Muscle of leg (tissue), 11 donors: ENCODE results near the gene SLBP. TPM values are rescaled to one million over a fixed set of nuclear protein-coding genes. Genes with fewer than 3 reads are reported as not detected.
A peak's percentile ranks its signal among the peaks of the same experiment; 100 is the strongest.

Experiments used
- DNase-seq: peaks from one replicate; pipeline ENCODE4 v3.0.0; 2013
- H3K27ac ChIP-seq: one replicate; pipeline ENCODE4 v1.5.1; 2013; ENCODE audit warnings: mild to moderate bottlenecking, low read length, control low read depth
- H3K27me3 ChIP-seq: one replicate; pipeline ENCODE4 v1.6.1; 2013; ENCODE audit warnings: low read length; ENCODE audit not compliant: control insufficient read depth, insufficient read depth
- H3K36me3 ChIP-seq: one replicate; pipeline ENCODE4 v1.6.1; 2013; ENCODE audit warnings: low read length; ENCODE audit not compliant: control insufficient read depth, insufficient read depth
- H3K4me1 ChIP-seq: one replicate; pipeline ENCODE4 v1.6.1; 2013; ENCODE audit warnings: low read length; ENCODE audit not compliant: control insufficient read depth, insufficient read depth
- H3K4me3 ChIP-seq: one replicate; pipeline ENCODE4 v1.5.1; 2013; ENCODE audit warnings: low read length, control low read depth
- H3K9me3 ChIP-seq: replicated peaks from 2 replicates; pipeline ENCODE4 v1.6.1; 2013; ENCODE audit warnings: low read depth, low read length; ENCODE audit not compliant: control insufficient read depth
- WGBS: methylation state at CpG from one replicate; pipeline ENCODE4 v1.1.5; 2013; ENCODE audit warnings: missing lambda C conversion rate; ENCODE audit not compliant: insufficient coverage; 5-methylcytosine and 5-hydroxymethylcytosine counted together
- polyA plus RNA-seq, 8 donors: library from polyadenylated mRNA; unstranded; fragments of 120-200 nt; gene quantifications; one replicate each; pipeline versions ENCODE4 v1.2.1 to v1.2.3, GENCODE V29; 2013; ENCODE audit warnings: inconsistent platforms in 1 of 8, low replicate concordance in 1 of 8; ENCODE audit not compliant: insufficient read length in 8 of 8, insufficient read depth in 1 of 8
- total RNA-seq: library from RNA; stranded (reverse); fragments of 120-200 nt; gene quantifications from one replicate; pipeline ENCODE4 v1.2.4, GENCODE V29; 2013

Gene SLBP
- total and polyA plus RNA-seq, 9 donors, result 36.9 to 48.8 (median 42.6) TPM

DNA sequence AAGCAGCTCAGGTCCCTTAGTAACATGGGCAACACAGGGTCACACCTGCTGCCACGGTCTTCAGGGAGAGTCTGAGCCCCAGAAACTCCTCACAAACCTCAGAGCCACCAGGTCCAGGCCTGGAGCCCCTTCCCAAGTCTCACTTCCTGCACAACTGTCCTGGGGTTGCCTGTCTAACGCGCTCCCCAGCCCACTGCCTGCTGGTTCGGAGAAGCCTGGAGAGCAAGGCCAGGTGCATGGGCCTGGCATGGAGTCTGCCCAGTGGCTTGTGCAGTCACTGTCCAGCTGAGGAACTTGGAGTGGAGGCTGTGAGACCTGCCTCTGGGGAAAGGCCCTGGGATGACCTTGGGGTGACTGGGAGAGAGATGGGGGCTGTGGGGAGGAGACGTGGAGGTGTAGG lies 56.0 kb downstream of the SLBP start:
- no peak for DNase-seq
- H3K4me1 ChIP-seq, result no peaks in the 10 kb centered on the region
- H3K27ac ChIP-seq, result no peak overlapping the region
- H3K36me3 ChIP-seq, result no peaks in the 10 kb centered on the region
- H3K9me3 ChIP-seq, result no peaks in the 10 kb centered on the region
- no peak overlapping the region for H3K4me3 ChIP-seq
- no peaks in the 10 kb centered on the region for H3K27me3 ChIP-seq
- 68% methylated on average over 2 of the region's 5 CpGs for WGBS

DNA sequence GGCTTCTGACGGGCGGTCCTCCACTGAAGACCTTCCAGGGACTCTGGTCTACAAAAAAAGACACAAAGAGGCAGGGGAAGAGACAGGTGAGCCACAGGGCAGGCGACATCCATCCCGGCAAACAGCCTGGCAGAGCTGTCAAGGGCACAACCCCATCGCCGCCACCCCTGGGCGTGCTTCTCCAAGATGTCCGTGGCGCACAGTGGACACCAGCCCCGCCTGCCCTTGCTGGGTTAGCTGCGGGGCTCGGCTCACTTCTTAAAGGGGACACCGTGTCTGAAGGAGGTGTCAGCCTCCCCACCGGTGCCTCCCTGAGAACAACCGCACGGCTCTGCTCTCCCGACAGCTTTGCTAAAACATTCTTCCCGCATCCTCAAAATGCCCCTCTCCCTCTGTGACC lies 56.4 kb downstream of the SLBP start:
- Histone ChIP-seq H3K27me3 (no peaks in the 10 kb centered on the region), H3K36me3 (no peaks in the 10 kb centered on the region), H3K4me1 (no peaks in the 10 kb centered on the region), H3K9me3 (no peaks in the 10 kb centered on the region), H3K27ac (no peak overlapping the region), H3K4me3 (no peak overlapping the region)
- 75% methylated on average over 18 of the region's 18 CpGs for WGBS
- no peak for DNase-seq

DNA sequence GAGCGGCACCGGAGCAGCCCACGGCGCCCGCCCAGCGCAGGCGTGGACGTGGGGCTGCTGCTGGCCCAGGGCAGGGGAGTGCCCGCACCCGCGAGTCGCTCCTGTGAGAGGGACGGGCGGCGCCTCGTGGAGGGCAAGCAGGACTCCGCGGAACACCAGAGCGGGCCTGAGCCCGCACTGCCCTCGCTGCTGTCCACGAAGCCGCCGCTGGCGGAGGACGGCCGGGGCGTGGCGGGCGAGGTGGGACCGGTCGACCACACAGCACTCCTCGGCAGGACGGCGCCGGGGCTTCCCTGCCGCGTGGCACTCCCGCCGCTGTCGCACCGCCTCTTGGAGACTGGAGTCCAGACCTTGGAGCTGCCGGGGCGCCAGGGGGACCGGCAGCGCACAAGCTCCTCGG lies 57.0 kb downstream of the SLBP start:
- Histone ChIP-seq H3K36me3 (no peaks in the 10 kb centered on the region), H3K27me3 (no peaks in the 10 kb centered on the region), H3K9me3 (no peaks in the 10 kb centered on the region), H3K4me3 (no peak overlapping the region), H3K27ac (no peak overlapping the region), H3K4me1 (no peaks in the 10 kb centered on the region)
- no peak for DNase-seq
- WGBS, result 96% methylated on average over 47 of the region's 47 CpGs

DNA sequence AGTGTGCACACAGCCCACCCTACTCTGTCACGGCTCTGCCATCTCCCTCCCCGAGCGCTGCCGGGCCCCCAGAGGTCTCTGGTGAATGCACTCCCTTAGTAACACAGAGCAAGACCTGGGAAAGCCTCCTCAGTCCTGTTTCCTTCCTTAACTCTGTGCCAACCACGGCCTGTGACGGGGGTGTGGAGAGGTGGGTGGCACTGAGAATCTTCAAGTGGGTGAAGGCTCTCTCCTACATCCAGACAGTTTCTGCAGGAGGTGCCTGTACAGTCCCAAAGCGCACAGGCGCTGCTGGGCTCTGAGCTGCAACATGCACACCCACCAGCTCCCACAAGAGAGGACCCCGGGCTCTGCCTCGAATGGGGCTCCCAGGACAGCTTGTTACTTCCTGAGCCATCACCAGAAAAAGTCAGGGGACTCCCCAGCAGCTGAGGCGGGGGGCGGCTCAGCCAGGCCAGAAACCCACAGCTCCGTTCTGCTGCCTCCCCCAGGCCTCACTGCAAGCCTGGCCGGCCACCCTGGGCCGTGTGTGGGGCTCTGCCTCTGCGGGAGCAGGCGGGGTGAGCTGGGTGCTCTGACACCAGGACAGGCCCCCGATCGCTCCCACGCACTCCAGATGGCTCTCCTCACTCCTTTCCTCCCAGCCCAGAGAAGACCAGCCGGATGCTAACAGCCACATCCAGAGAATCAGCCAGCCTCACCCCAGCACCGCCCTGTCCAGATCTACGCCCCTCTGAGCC lies 57.7 kb downstream of the SLBP start:
- H3K4me3 ChIP-seq, result no peak overlapping the region
- WGBS, result 78% methylated on average over 15 of the region's 23 CpGs
- DNase-seq, result no peak

DNA sequence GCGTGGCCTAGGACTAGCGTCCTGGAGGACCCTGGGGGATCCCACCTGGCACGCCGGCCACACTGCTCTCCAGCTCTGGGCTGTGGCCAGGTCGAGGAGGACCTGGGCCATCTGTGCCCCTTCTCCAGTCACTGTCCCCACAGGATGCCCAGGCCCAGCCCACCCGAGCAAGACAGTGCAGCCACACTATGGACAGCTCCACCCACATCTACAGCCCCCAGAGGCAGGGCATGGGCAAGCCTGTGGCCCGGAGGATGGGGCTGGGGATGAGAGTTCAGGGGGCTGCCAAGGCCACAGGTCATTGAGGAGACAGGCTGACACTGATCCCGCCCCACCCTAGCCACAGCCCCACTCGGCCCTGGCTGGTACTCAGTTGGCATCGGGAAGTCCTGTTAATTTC lies 58.3 kb downstream of the SLBP start:
- no peaks in the 10 kb centered on the region for H3K27me3 ChIP-seq
- H3K4me3 ChIP-seq, result no peak overlapping the region
- no peaks in the 10 kb centered on the region for H3K4me1 ChIP-seq
- 92% methylated on average over 6 of the region's 10 CpGs for WGBS
- H3K9me3 ChIP-seq, result no peaks in the 10 kb centered on the region
- no peaks in the 10 kb centered on the region for H3K36me3 ChIP-seq
- DNase-seq, result no peak
- no peak overlapping the region for H3K27ac ChIP-seq

More for the DNA sequence above, 57.7 kb downstream of the SLBP start:
- no peaks in the 10 kb centered on the region for H3K36me3 ChIP-seq
- H3K27me3 ChIP-seq, result no peaks in the 10 kb centered on the region
- no peaks in the 10 kb centered on the region for H3K4me1 ChIP-seq
- no peaks in the 10 kb centered on the region for H3K9me3 ChIP-seq
- H3K27ac ChIP-seq, result no peak overlapping the region

DNA sequence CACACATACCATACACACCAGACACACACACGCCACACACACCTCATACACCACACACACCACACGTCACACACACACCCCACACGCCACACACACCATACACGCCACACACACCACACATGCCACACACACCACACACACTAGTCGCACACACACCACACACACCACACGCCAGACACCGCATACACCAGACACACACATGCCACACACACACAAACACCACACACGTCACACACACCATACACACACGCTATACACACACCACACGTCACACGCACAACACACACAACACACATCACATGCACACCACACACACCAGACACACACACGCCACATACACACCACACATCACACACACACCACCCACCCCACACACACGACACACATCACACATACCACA lies 60.0 kb downstream of the SLBP start:
- H3K4me3 ChIP-seq, result no peak overlapping the region
- H3K36me3 ChIP-seq, result no peaks in the 10 kb centered on the region
- H3K9me3 ChIP-seq, result no peaks in the 10 kb centered on the region
- 92% methylated on average over 8 of the region's 13 CpGs for WGBS
- no peak overlapping the region for H3K27ac ChIP-seq
- H3K27me3 ChIP-seq, result no peaks in the 10 kb centered on the region
- no peak for DNase-seq
- H3K4me1 ChIP-seq, result no peaks in the 10 kb centered on the region

DNA sequence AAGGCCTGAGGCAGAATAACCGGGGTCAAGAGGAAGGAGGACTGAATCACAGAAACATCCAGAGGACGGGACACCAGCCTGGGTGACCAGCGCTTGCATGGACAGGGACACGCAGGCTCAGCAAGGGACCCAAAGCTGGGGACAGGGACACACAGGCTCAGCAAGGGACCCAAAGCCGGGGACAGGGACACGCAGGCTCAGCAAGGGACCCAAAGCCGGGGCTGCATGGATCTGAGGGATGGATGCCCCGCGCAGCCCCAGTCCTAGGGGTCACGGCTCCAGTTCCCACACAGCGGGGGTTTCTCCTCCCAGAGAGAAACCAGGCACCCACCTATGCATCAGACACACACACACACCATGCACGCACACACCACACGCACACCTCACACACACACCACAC lies 60.5 kb downstream of the SLBP start:
- WGBS, result 85% methylated on average over 13 of the region's 13 CpGs
- no peak overlapping the region for H3K27ac ChIP-seq
- DNase-seq, result no peak

DNA sequence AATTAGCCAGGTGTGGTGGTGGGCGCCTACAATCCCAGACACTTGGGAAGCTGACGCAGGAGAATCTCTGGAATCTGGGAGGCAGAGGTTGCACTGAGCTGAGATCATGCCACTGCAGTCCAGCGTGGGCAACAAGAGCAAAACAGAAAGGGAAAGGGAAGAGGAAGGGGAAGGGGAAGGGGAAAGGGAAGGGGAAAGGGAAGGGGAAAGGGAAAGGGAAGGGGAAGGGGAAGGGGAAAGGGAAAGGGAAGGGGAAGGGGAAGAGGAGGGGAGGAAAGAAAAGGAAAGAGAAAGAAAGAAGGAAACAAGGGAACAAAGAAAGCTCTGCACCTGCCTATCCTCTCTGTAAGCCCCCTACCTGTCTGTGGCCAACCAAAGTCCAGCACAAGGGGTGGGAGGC lies 63.2 kb downstream of the SLBP start:
- Histone ChIP-seq H3K9me3 (no peaks in the 10 kb centered on the region), H3K4me3 (no peak overlapping the region), H3K27me3 (no peaks in the 10 kb centered on the region), H3K27ac (no peak overlapping the region), H3K36me3 (no peaks in the 10 kb centered on the region), H3K4me1 (peaks cover 25% of the 10 kb centered on the region)
- DNase-seq, result no peak
- 65% methylated on average over 3 of the region's 3 CpGs for WGBS

More for the DNA sequence above, 60.5 kb downstream of the SLBP start:
- no peaks in the 10 kb centered on the region for H3K36me3 ChIP-seq
- no peaks in the 10 kb centered on the region for H3K27me3 ChIP-seq
- no peaks in the 10 kb centered on the region for H3K9me3 ChIP-seq
- H3K4me3 ChIP-seq, result no peak overlapping the region
- H3K4me1 ChIP-seq, result peaks cover under 1% of the 10 kb centered on the region

DNA sequence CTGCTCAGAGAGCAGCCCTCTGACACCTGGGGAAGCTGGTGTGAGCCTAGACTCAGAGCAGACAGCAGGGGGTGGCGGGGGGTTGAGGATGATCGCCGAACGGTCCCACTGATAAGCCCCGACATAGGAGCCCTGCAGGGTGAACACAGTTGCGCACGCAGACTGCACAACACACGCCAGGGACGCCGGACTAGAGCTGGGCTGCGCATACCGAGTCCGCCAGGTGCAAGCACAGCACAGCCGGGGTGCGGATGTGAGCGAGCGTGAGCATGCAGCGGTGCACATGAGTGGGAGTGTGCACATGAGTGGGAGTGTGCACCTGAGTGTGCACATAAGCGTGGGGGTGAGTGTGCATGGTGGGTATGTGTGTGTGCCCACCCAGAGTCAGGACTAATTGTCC lies 64.7 kb downstream of the SLBP start:
- Histone ChIP-seq H3K27ac (no peak overlapping the region), H3K9me3 (no peaks in the 10 kb centered on the region), H3K27me3 (no peaks in the 10 kb centered on the region), H3K36me3 (no peaks in the 10 kb centered on the region), H3K4me1 (peaks cover 26% of the 10 kb centered on the region), H3K4me3 (no peak overlapping the region)
- WGBS, result 77% methylated on average over 19 of the region's 19 CpGs
- DNase-seq, result no peak

DNA sequence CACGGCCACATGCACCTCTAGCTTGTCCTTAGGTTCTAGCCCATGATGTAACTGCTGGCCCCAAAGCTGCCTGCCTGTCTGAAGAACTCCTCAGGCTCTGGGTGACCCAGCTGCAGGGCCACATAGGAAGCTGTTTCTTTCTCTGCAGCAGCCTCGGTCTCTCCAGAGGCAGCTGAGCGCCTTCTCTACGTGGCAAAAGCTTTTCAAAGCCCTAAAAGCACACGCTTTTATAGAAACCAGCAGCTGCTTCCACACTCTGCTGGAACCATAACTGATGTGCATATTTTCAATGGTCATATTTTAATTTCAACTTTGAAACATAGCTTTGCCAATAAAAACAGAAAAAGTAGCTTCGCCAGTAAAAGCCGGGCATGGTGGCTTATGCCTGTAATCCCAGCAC lies 65.4 kb downstream of the SLBP start:
- peaks cover 26% of the 10 kb centered on the region for H3K4me1 ChIP-seq
- no peaks in the 10 kb centered on the region for H3K36me3 ChIP-seq
- no peaks in the 10 kb centered on the region for H3K27me3 ChIP-seq
- H3K27ac ChIP-seq, result peak overlapping the region; percentile 67
- no peak overlapping the region for H3K4me3 ChIP-seq
- H3K9me3 ChIP-seq, result no peaks in the 10 kb centered on the region
- WGBS, result 40% methylated on average over 3 of the region's 7 CpGs
- DNase-seq, result peak; percentile 69
